Caco-2 (cell line): ENCODE results near the gene KLK2. TPM values are rescaled to one million over a fixed set of nuclear protein-coding genes. Genes with fewer than 3 reads are reported as not detected.

Source experiments
- BruUV-seq: library from RNA; stranded (reverse); fragments of 400-500 nt; replicated peaks from 2 replicates; lab custom pipeline; 2021; lab: Mats Ljungman, UMichigan
- CTCF ChIA-PET: fragments of 300-600 bp; sonication (Branson Sonifier 250); formaldehyde crosslinking; loops from one replicate; lab custom pipeline; 2022; ENCODE audit warnings: antibody characterized with exemption; lab: Charles Lee
- POLR2A ChIA-PET: fragments of 300-600 bp; sonication (Branson Sonifier 250); formaldehyde crosslinking; loops from one replicate; lab custom pipeline; 2022; ENCODE audit warnings: antibody characterized with exemption; lab: Charles Lee
- DNase-seq, 2 experiments: peaks; one replicate each; pipeline versions ENCODE4 v3.0.0 to v3.0.0-alpha.2; 2020 to 2022
- H3K27me3 ChIP-seq: replicated peaks from 2 replicates; pipeline ENCODE4 v1.6.0; 2011; ENCODE audit warnings: low read length; ENCODE audit not compliant: control insufficient read depth, insufficient read depth
- H3K36me3 ChIP-seq: 2 replicates; pipeline ENCODE4 v1.5.1; 2011; ENCODE audit warnings: low read length; ENCODE audit not compliant: control insufficient read depth, insufficient read depth
- H3K4me1 ChIP-seq: fragments of 250-450 bp; sonication (Bioruptor Pico); 2 replicates; pipeline ENCODE4 v1.5.1; 2020; ENCODE audit warnings: mild to moderate bottlenecking
- H3K4me3 ChIP-seq: 2 replicates; pipeline ENCODE4 v1.5.1; 2011; ENCODE audit warnings: low read depth, mild to moderate bottlenecking, control low read depth, low read length
- H3K9me3 ChIP-seq: fragments of 250-450 bp; sonication (Bioruptor Pico); 2 replicates; pipeline ENCODE4 v1.5.1; 2020; ENCODE audit warnings: mild to moderate bottlenecking, moderate library complexity
- H3K27ac Mint-ChIP-seq: one replicate; pipeline ENCODE4 v1.8.0; 2022; ENCODE audit warnings: mixed read lengths; ENCODE audit not compliant: unreplicated experiment
- H3K27me3 Mint-ChIP-seq: one replicate; pipeline ENCODE4 v1.8.0; 2022; ENCODE audit warnings: mixed read lengths; ENCODE audit not compliant: insufficient read depth, unreplicated experiment
- H3K36me3 Mint-ChIP-seq: one replicate; pipeline ENCODE4 v1.8.0; 2022; ENCODE audit warnings: mild to moderate bottlenecking, mixed read lengths; ENCODE audit not compliant: insufficient read depth, unreplicated experiment
- H3K4me1 Mint-ChIP-seq: one replicate; pipeline ENCODE4 v1.8.0; 2022; ENCODE audit warnings: low read depth, mixed read lengths; ENCODE audit not compliant: unreplicated experiment
- H3K4me3 Mint-ChIP-seq: one replicate; pipeline ENCODE4 v1.8.0; 2022; ENCODE audit warnings: mild to moderate bottlenecking, moderate library complexity, mixed read lengths; ENCODE audit not compliant: unreplicated experiment
- H3K9me3 Mint-ChIP-seq: one replicate; pipeline ENCODE4 v1.8.0; 2022; ENCODE audit warnings: mixed read lengths; ENCODE audit not compliant: unreplicated experiment
- CTCF ChIP-seq, 2 experiments: fragments of 200-600 bp in 1 of 2; IDR thresholded peaks; 1 replicate in 1 of 2; 2 replicates in 1 of 2; pipeline versions ENCODE4 v1.5.1 to v1.8.0; 2011 to 2022; ENCODE audit warnings: antibody characterized with exemption in 1 of 2, control low read depth in 1 of 2, inconsistent platforms in 1 of 2, low read depth in 1 of 2, low read length in 1 of 2, mild to moderate bottlenecking in 1 of 2, moderate library complexity in 1 of 2; ENCODE audit not compliant: insufficient read depth in 1 of 2, severe bottlenecking in 1 of 2, unreplicated experiment in 1 of 2
- intact Hi-C: fragments of 100-400 bp; cut with micrococcal nuclease; formaldehyde crosslinking; loops from one replicate; pipeline ENCODE4 v1.10.0; 2022; ENCODE audit not compliant: unreplicated experiment
- total RNA-seq: library from RNA; stranded (reverse); gene quantifications from 2 replicates; pipeline ENCODE4 v1.2.3, GENCODE V29; 2022

The KLK2 gene
- total RNA-seq, 1 experiment from 2014 or later: not detected

GRCh38 chr19:50926144-50926543, 52.9 kb downstream of the KLK2 start:
- Histone ChIP-seq H3K4me1 (no peaks in the 10 kb centered on the region; the same call in 1 of the 2 replicates), H3K9me3 (no peaks in the 10 kb centered on the region), H3K4me3 (no peak overlapping the region), H3K36me3 (no peaks in the 10 kb centered on the region), H3K27me3 (0 out of 2 replicates have a peak, but pooled peaks cover 2% of the 10 kb centered on the region)
- no peak for TF ChIP-seq CTCF (IDR thresholded peaks at IDR 0.05; ENCODE audit: insufficient read depth in 1 of 2, low read depth in 1 of 2, low read length in 1 of 2, severe bottlenecking in 1 of 2, unreplicated experiment in 1 of 2)
- BruUV-seq: no TSS peak
- CTCF ChIA-PET: no interaction called here
- H3K27me3 Mint-ChIP-seq: peaks cover 11% of the 10 kb centered on the region
- POLR2A ChIA-PET: no interaction called here
- H3K36me3 Mint-ChIP-seq: no peaks in the 10 kb centered on the region
- intact Hi-C loops: loop anchor here (10.0 kb wide), 1 partner anchor 561 kb away; the partner anchor contains the start of gene NAPSA
- H3K9me3 Mint-ChIP-seq: no peaks in the 10 kb centered on the region
- H3K4me3 Mint-ChIP-seq: no peak overlapping the region
- no peak overlapping the region for H3K27ac Mint-ChIP-seq
- no peaks in the 10 kb centered on the region for H3K4me1 Mint-ChIP-seq
- no peak for DNase-seq

- CTCF ChIA-PET: no interaction called here
Observed at GRCh38 chr19:50928831-50929230, 55.6 kb downstream of the KLK2 start.

More at GRCh38 chr19:50928831-50929230, 55.6 kb downstream of the KLK2 start:
- Histone ChIP-seq H3K36me3 (no peaks in the 10 kb centered on the region), H3K4me1 (no peaks in the 10 kb centered on the region; the same call in 1 of the 2 replicates), H3K27me3 (0 out of 2 replicates have a peak, but pooled peaks cover 2% of the 10 kb centered on the region), H3K9me3 (no peaks in the 10 kb centered on the region), H3K4me3 (no peak overlapping the region)
- H3K4me1 Mint-ChIP-seq: no peaks in the 10 kb centered on the region
- H3K9me3 Mint-ChIP-seq: no peaks in the 10 kb centered on the region
- peaks cover 16% of the 10 kb centered on the region for H3K27me3 Mint-ChIP-seq
- no peak for DNase-seq
- H3K4me3 Mint-ChIP-seq: no peak overlapping the region
- POLR2A ChIA-PET: no interaction called here
- intact Hi-C loops: loop anchor here (10.0 kb wide), 1 partner anchor 564 kb away; the partner anchor contains the start of gene NAPSA
- H3K27ac Mint-ChIP-seq: no peak overlapping the region
- no peaks in the 10 kb centered on the region for H3K36me3 Mint-ChIP-seq
- no TSS peak for BruUV-seq
- no peak for TF ChIP-seq CTCF (IDR thresholded peaks at IDR 0.05; ENCODE audit: insufficient read depth in 1 of 2, low read depth in 1 of 2, low read length in 1 of 2, severe bottlenecking in 1 of 2, unreplicated experiment in 1 of 2)

Other genes with a start within 250 kb of the KLK2 start
- gene SYT3, start 233.6 kb upstream of the KLK2 start, total RNA-seq: 0.41 and 0.70 TPM in 2 replicates
- 0.41 TPM in 1 of 2 replicates, not detected in the other for gene C19orf81, start 224.0 kb upstream of the KLK2 start, total RNA-seq
- not detected in 2 replicates for gene SHANK1, start 153.6 kb upstream of the KLK2 start, total RNA-seq
- gene CLEC11A, start 150.1 kb upstream of the KLK2 start, total RNA-seq: 0.51 and 1.1 TPM in 2 replicates
- not detected in 2 replicates for gene GPR32, start 103.0 kb upstream of the KLK2 start, total RNA-seq
- gene ACP4, start 83.0 kb upstream of the KLK2 start, total RNA-seq: not detected in 2 replicates
- 0.73 and 1.1 TPM in 2 replicates for gene KLK1, start 49.7 kb upstream of the KLK2 start, total RNA-seq
- gene KLK15, start 39.9 kb upstream of the KLK2 start, total RNA-seq: not detected in 2 replicates
- not detected in 2 replicates for gene KLK3, start 18.5 kb upstream of the KLK2 start, total RNA-seq
- not detected in 2 replicates for gene KLK4, start 38.0 kb downstream of the KLK2 start, total RNA-seq
- gene KLK5, start 79.6 kb downstream of the KLK2 start, total RNA-seq: not detected in 2 replicates
- gene KLK6, start 96.2 kb downstream of the KLK2 start, total RNA-seq: 1.3 and 1.5 TPM in 2 replicates
- not detected in 2 replicates for gene KLK7, start 110.5 kb downstream of the KLK2 start, total RNA-seq
- gene KLK8, start 128.2 kb downstream of the KLK2 start, total RNA-seq: 1.7 TPM in 1 of 2 replicates, not detected in the other
- gene KLK10, start 146.3 kb downstream of the KLK2 start, total RNA-seq: not detected in 2 replicates
- gene KLK11, start 153.2 kb downstream of the KLK2 start, total RNA-seq: not detected in 2 replicates
- not detected in 2 replicates for gene KLK12, start 161.6 kb downstream of the KLK2 start, total RNA-seq
- not detected in 2 replicates for gene KLK13, start 191.7 kb downstream of the KLK2 start, total RNA-seq
- gene KLK14, start 209.4 kb downstream of the KLK2 start, total RNA-seq: not detected in 2 replicates
- gene CTU1, start 235.0 kb downstream of the KLK2 start, total RNA-seq: 8.1 and 8.9 TPM in 2 replicates